NCI-H69 (cell line): ENCODE data around the gene SLIT2.

Source experiments
- DNase-seq: peaks from one replicate; lab custom pipeline; 2025; lab: John Stamatoyannopoulos, UW

SLIT2 gene

DNA sequence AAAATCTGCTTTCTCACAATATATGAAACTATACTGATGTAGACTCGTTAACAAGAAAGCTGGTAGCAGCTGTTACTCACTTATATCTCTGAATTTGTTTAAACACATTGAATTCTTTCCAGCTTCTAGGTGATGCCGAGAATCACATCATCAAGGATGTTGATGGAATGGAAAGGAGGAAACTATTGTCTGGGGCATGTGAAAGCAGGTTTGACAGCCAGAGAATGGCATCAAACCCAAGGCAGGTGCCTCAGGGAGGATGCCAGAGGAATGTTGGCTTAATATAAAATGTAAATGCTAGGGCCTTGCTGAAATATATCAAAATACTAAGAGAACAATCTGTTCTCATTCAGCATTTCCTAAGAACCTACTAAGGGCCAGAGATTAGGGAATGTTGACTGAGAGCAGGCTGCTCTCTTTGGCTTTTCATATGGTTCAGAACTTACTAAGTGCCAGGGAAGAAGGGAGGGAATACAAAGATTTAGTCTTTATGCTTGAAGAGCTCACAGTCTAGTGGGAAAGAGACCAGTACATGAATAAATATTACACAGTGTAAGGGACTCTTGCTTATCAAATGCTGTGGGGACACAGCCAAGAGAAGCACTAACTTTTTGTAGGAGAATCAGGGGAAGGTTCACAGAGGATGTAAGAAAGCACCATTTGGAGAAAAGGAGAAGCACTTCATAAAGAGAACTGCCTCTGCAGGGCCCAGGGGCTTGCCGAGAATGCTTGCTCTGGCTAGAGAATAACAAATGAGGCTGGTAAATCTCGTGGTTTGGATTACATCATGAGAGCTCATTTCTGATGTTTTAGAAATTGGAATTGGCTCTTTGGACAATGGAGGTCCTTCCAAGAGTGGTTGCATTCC lies 14.7 kb downstream of the SLIT2 start:
- DNase-seq = no peak

DNA sequence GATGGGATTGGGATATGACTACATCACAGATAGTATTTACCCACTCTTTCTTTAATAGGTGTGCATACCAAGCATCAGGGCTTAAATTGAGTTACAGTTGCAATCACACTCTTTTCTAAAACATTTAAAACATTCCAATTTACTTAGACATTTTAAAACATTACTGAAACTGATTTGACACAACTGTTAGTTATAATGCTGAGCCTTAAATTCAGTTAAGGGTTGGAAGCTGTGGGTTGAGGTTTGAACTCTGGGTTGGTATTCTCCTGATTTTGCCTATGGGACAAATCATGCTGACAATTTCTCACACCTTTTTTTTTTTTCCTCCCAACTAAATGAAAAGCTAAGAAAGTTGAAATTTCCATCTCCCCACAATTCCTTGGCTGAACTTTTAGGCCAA lies 16.3 kb downstream of the SLIT2 start:
- no peak for DNase-seq

DNA sequence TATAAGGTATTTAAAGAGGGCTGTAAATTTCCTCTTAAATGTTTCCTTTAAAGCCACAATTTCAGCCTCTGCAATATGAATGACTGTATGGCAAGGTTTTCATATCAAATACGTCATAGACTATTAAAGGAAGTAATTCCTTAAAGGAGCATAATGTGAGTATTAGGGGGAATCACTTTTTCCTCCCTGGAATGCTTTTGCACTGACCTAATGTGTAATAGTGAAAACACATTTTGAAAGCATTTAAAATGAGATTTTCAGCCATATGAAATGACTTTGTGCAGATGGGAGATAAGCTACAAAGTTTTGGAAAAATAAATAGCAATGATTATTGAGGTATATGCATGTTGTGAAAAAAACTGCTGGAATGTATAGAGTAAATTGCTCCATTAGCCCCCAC lies 17.6 kb downstream of the SLIT2 start:
- no peak for DNase-seq

DNA sequence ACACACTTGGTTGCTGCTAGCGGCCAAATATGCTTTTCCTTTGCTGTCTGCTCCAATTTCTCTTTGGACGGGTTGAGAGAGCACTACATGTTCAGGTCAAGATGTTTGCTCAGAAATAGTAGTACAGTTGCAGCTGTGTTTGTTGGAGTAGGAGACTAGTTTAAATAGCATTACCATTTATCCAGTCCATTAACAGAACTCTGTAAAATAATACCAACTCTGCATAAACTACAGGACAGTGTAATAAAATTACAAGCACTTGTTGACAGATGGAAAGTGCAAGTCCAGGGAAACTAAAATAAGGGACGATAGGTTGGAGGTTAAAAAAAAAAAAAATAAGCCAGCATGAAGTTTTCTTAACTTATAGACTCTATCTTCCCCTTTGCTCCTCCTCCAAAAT lies 20.2 kb downstream of the SLIT2 start:
- peak; percentile 58 for DNase-seq

DNA sequence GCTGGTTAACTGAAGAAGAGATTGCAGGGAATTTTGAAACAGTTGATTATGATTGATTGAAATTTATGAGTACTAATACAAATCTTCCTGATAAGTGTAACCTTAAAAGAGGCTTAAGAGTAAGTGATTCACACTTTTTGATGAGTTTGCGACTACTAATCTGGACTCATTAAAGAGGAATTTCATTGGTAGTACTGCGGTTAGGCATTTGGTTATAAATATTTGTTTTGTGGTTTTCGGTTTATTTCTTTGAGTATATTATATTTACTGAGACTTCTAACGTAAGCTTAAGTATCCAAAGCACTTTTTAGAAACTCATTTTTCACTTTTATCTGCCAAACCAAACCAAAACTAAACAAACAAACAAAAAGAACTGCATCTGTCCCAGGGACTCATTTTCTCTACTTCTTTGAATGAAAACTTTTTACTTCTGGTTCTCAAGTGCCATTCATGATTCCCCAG lies 20.7 kb downstream of the SLIT2 start:
- DNase-seq = no peak

DNA sequence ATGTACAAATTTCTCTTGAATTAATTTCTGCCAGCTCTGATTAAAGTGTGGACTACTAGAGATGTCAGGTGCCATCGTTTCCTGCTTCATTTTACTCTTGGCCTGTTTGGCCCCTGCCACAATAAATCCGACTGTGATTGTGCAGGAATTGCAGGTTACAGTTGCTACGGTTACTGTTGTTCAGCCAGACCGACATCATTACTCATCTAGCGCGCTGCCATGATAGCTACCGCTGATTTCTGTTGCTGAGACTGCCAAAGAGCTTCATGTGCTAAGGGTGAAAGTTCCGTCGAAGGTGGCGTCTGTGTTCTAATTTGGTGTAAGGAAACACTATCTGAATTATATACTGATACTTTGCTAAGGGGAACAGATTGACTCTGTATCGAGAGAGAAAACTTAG lies 22.1 kb downstream of the SLIT2 start:
- DNase-seq = peak; percentile 91

DNA sequence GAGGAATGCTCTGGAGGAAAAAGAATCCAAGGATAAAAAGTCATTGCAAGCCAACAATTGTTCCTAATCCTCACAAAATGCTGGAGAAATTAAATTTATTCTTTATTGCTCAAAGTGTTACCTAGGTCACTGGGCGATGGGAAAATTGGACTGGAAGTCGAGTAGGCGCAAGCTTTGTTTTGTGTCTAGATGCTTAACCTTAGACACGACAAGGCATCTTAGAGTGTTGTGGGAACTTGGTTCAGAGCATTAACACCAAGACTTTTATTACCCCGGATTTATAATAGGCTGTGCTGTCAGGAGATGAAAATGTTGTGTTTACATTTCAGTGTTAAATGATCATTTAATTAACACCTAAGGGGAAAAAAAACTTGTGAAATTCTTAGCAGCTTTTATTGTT lies 25.1 kb downstream of the SLIT2 start:
- DNase-seq = peak; percentile 20

DNA sequence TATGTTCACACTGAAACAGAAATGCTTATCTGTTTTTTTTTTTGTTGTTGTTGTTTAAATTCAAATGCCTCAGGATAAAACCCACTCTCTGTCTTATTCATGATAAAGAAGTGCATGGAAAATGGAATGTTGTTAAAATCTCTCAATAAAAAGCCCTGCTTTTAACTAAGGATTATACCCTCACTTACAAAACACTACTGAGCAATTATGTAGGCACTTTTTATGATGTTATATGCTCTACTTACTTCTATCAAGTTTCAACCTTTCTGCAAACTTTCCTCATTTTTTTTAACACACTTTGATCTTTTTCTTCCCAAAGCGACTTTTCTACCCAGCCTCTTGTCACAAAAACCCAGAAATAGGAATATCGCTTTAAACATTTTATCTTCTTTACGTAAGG lies 26.5 kb downstream of the SLIT2 start:
- no peak for DNase-seq

DNA sequence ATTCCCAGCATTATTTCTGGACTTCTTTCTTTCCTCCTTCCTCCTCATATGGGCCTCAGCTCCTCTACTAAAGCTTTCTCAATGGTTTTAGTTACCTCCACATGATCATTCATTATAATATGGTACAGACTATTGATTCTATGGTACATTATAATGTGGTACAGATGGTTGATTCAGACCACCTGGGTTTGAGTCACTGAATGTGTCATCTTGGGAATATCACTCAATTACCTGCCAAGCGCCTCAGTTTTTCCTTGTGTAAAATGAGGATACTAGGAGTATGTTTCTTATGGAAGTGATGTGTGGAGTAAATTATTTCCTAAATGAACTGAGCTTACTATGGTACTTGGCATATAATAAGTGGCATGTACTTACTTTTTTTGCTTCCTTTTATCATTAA lies 27.7 kb downstream of the SLIT2 start:
- peak; percentile 48 for DNase-seq

DNA sequence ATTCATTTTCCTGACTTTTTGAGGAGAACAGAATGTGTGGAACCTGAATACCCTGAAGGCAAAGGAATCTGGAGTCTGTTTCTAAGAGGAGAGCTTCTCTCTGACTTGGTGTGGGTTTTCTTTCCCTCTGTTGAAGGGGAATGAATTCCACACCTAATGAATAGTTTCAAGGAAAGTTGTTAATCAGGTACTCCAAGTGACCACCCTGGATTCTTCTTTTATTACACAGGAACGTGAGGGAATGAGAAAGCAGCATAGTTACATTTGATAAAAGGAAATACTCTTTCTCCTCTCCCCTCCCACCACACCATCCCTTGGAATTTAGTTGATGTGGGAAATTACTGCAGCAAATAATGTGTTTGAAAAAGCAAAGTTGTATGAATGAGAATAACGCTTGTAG lies 29.7 kb downstream of the SLIT2 start:
- no peak for DNase-seq

DNA sequence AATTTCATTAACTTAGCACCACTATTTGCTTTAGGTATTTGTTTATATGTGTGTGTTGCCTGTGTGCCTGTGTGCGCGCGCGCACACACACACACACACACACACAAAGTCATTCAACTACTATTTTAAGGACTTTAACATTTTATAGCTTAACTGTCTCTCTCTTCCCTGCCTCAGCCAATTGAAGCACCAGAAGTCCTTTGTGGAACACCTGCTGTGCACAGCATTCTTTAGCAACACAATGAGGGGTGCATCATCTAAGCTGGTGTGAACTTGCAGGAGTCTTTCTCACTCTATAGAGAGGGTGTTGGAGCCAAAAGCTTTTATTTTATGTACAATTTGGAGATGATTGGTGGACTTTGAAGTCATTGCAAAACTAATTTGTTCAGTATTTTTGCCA lies 31.3 kb downstream of the SLIT2 start:
- DNase-seq = peak; percentile 33

DNA sequence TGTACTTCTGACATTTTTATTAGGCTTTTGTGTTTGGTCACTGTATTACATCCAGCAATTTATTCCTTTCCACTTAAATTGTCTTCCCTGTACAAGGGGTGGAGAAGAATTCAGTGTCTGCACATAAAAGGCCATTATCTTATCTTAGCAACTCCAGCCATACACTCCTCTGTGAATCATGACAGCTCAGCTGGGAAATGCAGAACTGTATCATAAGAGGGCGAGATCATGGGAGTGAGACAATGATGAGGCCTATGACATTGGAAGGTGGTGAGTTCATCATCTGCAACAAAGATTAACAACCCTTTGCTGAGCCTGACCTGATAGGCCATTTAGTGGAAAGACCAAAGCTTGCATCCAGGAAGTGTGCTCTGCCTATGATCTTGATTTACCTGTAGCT lies 33.3 kb downstream of the SLIT2 start:
- DNase-seq = peak; percentile 13

DNA sequence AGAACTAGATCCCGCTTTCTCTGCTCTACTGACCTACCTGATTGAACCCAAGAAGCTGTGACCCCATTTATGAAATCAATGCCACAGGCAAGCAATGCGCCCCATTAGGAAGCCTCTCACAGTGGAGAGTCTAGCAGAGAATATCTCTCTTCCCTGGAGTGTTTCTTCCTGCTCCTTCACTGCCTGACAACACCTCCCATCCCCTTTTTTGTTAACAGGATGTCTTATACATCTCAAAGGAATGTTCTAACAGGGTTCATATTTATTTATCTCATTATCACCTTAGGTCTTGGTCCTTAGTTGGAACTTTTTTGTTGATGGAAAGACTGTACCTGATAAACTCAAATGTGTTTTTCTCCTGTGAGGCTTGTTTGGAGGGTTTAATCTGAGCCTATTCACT lies 35.5 kb downstream of the SLIT2 start:
- no peak for DNase-seq

DNA sequence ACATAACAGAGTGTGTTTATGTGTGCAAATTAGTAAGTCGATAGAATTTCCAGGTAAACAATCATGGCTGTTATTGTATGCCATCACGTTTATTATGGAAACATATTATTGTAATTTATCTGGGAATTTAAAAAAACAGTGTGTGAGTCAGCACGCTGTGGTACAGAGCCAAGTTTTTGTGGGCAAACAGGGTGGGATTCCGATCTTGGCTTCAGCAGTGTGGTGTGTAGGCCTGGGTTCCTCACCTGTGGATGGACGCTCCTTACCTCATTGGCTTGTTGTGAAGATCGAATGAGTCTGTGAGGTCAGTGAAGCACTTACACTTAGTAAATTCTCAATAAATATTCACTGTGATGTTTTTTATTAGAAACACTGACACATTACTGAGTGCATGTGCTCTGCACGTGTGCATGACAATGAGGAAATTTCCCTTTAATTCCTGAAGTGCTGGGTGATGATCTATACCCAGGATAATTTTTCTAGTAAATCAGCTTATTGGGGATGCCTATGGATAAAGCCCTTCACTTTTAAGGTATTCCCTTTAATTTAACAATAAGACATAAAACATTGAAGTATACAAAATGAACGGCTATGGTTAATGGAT lies 36.4 kb downstream of the SLIT2 start:
- DNase-seq = no peak

DNA sequence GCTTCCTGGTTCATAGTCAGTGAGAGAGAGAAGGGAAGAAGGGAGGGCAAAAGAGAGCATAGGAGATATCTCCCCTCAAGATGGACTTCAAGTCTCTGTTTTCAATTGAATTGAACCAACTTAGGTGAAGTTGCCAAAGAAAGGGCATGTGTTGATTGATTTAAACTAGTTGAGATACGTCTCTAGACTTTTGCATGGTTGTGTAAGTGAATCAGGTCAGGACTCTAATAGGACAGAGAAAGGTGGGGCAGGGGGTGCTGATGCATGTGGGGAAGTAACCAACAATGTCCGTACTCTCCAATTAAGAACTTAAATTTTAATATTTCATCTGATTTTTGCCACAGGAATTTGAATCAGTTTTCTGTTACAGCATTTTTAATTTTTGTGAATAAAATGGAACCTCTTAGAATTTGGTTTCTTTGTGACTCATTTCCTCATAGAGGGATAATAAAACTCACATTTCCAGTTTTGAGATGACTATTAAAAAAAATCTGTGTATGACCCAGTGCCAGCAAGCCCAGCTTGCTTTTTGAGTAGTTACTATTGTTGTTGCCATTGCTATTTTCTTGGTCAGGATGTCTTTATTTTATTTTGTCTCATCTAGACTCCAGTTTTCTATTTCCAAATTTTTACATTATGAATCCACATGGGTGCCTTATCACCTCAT lies 37.3 kb downstream of the SLIT2 start:
- no peak for DNase-seq

DNA sequence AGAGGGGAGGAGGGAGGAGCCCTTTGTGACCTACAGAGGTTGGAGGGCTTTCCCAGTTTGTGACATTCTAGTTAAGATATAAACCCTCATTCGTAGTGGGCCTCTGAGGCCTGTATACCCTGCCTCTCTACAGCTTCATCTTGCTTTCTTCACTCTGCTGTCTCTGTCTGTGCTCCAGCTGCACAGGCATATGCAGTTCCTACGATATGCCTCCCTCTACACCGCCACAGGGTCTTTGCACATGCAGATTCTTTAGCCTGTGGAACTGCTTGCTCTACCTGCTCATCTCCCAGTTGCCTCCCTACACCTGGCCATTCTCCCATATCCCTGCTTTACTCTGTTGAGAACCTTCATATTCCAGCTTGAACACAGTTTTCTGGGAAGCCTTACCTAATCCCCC lies 38.1 kb downstream of the SLIT2 start:
- no peak for DNase-seq

DNA sequence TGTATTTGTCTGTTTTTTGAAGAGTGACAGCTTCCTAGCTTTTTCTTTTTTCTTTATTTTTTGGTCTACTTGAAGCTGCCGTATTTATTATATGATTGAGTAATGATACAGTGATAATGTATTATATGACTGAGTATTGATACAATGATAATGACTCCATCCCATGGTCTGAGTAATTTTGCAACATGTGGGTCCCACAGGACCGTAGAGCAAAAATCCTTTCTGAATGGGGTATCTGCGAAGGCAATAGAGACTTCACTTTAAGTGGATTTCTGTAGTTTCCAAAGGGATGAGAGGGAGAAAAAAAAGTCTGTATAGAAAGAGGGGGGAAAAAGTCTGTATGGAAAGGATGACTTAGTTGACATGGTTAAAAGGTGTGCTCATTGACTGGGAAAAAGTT lies 41.0 kb downstream of the SLIT2 start:
- no peak for DNase-seq

DNA sequence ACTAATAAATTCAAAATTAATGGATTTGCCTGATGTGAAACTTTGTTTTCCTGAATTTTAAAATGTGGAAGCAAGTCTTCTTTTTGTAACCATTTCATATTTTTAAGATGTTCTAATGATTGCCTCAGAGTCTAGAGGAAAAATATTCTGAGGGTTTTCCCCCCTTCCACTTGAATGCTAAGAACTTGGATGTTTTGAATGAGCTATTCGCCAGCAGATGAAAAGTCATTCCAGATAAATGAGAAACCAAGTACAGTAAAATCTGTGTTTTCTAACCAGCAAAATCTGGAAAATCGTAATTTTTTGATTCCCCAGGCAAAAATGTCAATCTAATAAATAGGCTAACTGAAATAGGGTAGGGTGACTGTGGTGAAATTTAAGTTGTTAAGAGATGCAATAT lies 45.6 kb downstream of the SLIT2 start:
- DNase-seq = no peak

DNA sequence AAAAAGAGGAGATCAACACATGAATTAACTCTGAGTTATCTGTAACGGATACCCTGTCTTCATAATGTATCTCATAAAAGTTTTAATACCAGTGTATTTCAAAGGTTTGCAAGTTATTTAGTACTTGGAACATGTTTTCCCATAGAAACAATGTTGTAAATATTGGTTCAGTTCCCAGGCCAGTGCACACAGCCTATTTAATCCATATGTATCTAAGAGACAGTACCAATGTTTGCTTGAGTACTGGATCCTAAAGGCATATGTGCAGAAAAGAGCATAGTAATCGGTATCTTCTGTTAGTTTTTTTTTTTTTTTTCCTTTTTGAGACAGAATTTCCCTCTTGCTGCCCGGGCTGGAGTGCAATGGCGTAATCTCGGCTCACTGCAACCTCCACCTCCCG lies 46.1 kb downstream of the SLIT2 start:
- no peak for DNase-seq

DNA sequence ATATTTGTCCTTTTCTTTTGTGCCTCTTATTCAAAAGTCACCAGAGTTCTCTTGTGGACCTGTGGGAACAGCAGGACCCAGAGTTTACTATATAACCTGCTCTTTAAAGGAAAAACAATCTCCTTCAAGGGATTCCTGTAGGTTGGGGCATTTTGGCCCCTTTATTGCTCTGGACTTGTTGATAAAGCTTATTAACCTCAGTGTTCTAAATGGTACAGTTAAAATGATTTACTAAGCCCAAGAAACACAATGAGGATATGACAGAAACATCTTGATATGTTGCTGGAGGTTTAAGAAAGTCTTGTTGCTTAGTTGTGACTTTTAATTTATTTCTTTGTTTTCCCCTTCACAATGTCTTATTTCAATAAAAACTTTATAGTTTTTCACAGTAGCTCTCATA lies 46.8 kb downstream of the SLIT2 start:
- DNase-seq = no peak

DNA sequence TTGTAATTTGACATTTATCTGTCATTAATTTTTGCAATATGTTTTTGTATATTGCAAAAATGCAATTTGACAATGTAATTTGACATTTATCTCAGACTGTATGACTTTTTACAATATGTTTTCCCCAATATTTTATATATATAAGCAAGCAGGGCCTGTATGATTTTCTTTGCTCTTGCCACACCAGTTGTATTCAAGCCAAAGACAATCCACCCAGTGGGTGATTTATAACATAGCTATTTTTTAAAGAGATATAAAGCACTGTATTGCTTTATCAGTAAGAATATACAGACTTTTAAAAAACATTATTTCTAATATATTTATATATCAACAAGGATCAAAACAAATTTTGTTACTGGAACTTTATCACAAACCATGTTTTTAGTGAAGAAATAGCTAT lies 47.3 kb downstream of the SLIT2 start:
- DNase-seq = no peak

DNA sequence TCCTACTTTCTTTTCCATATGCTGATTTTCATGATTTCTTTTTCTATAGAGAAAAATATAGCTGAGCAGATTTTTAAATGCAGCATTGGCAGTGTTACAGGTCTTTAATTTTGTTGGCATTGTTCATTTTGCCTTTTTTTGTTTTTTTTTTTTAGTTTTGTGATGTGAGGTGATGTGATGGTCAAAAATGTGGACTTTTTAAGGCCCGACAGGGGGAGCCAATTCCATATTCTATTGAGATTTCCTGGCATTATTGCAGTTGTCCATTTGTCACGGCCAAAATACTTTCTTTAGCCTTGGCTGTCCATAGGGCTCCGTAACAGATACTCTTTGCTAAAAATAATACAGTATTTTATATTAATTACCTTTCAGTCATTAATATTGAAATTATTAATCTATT lies 47.8 kb downstream of the SLIT2 start:
- peak; percentile 63 for DNase-seq

DNA sequence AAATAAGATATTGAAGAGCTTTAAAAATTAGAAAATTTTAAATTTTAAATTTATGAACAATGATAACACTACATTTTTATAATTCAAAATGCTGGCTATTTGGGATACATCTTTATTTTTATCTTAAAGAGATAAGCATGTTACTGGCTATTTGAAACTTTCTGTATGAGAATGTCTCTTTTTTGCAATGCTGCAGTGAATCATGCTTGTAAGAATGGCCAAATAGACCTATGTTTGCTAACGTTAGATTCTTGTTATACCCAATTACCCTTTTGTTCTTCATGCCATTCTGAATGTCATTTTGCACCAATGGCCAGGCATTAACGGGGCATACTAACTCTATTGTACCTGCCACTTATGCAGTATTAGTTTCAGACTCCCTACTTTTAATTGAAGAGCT lies 49.5 kb downstream of the SLIT2 start:
- DNase-seq = peak; percentile 56
